HG02840 (cell line): ENCODE measurements around the gene INCA1.
"Not testable (repeated sequence)": the region's sequence is repeated elsewhere in the genome, so short reads cannot be mapped to it uniquely, and the experiment has no call there.

Experiments
- ATAC-seq: cut with Tn5 transposase; IDR thresholded peaks from one replicate; pipeline ENCODE4 v1.9.1; 2021; ENCODE audit warnings: mild to moderate bottlenecking, moderate library complexity, moderate number of reproducible peaks; ENCODE audit not compliant: unreplicated experiment, low FRiP score

INCA1 gene, protein sequence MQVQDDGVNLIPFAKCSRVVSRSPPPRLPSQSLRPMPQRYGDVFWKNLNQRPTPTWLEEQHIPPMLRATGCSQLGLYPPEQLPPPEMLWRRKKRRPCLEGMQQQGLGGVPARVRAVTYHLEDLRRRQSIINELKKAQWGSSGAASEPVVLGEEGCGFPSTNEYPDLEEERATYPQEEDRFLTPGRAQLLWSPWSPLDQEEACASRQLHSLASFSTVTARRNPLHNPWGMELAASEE

DNA sequence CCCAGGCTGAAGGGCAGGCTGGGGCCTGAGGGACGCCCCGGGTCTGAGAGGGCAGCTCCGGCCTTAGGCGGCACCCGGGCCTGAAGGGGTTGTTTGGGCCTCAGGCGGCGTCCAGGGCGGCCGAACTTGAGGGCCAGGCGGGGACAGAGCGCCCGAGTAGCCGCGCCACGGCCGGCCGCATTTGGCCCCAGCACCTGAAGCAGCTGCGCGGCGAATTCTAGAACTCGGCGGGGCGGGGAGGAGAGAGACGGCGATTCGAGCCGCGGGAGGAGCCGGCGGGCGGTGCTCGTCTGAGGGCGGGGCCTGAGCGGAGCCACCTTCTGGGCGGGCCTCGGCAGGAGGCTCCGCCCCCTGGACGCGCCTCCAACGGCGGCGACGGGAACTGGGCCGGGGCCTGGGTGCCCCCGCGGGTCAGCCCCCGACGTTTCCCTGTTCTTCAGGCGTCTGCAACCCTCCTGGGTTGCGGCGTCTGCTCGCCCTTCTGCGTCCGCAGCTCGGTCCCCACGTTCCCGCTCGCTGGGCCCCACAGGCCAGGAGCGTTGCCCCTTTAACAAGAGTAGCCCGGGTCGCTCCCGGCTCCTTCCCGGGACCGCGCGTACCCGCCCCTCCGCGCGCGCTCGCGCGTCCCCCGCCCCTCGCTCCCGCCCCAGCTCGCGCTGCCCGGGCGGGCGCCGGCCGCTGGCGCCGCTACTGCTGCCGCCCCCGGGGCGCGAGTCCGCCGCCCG is at the start of gene INCA1, which contains the start of gene KIF1C:
TSS of gene INCA1 (minus strand) at position 221 of the 725 bp plus-strand sequence. CDS start 3,085 bp downstream, outside the sequence.
TSS of gene KIF1C (plus strand) at position 649 of the 725 bp plus-strand sequence. CDS start 2,297 bp downstream, outside the sequence.
- peak; percentile 77 for ATAC-seq

GRCh38 chr17:5045496-5045895 is 48.2 kb upstream of the INCA1 start:
- ATAC-seq: no peak

GRCh38 chr17:5044630-5045029 is 47.3 kb upstream of the INCA1 start:
- ATAC-seq: no peak

GRCh38 chr17:5043524-5043923 is 46.2 kb upstream of the INCA1 start:
- ATAC-seq: no peak

DNA sequence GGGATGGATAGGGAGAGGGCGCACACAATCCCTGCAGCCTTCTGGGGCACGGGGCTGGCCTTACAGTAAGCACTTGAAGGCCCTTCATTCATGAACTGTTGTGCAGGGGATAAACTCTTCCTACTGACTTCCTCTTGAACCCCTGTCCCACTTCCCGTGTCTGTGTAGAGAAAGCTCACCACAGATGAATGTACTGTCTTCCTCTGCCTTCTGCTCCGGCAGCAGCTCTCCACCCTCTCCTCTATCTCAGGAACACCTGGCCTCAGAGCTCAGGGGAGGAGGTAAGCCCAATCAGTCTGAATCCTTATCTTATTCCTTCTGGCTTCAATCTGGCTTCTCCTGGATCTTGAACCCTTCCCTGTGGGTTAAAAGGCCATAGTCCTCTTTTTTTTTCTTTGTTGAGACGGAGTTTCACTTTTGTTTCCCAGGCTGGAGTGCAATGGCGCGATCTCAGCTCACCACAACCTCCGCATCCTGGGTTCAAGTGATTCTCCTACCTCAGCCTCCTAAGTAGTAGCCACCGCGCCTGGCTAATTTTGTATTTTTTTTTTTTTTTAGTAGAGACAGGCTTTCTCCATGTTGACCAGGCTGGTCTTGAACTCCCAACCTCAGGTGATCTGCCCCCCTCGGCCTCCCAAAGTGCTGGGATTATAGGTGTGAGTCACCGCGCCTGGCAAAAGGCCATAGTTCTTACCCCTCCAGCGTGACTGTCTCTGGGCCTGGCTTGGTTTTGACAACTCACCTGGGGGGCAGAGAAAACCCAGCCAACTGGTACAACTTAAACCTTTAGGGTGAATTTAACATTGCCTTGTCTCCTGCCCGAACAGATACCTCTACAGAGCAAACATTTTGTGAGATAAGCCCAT is 45.1 kb upstream of the INCA1 start:
- ATAC-seq: no peak

- ATAC-seq: no peak
Measured at GRCh38 chr17:5035315-5035714, 38.0 kb upstream of the INCA1 start, which contains the start of gene SLC52A1. Gene SLC52A1, minus strand, starts transcription at chr17:5035426. Its CDS starts 820 bp downstream, at chr17:5034606.

- no peak for ATAC-seq
Measured at GRCh38 chr17:5034651-5035050, 37.3 kb upstream of the INCA1 start.

DNA sequence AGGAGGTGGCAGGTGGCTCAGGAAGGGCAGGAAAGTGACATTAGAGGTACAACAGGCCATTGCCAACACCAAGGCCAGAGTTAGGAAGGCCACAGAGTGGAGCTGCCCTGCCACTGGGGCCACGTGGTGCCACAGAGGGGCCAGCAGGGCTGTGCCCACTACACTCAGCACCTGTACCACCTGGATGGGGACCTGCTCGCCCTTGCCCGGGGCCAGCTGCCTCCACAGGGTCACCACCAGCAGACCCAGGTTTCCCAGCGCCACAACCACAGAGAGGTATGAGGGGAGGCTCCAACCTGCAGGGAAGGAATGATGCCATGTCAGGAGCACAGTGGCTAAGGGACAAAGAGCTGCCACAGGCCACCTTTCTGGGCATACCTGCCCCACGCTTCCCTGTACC is 36.7 kb upstream of the INCA1 start:
- no peak for ATAC-seq

GRCh38 chr17:5033352-5034015 is 36.2 kb upstream of the INCA1 start:
- no peak for ATAC-seq

- ATAC-seq: no peak
Measured at GRCh38 chr17:5032865-5033264, 35.5 kb upstream of the INCA1 start.

GRCh38 chr17:5031365-5032082 is 34.2 kb upstream of the INCA1 start:
- ATAC-seq: peak; percentile 50

- ATAC-seq: not testable (repeated sequence)
Measured at GRCh38 chr17:5030168-5030567, 32.8 kb upstream of the INCA1 start.

DNA sequence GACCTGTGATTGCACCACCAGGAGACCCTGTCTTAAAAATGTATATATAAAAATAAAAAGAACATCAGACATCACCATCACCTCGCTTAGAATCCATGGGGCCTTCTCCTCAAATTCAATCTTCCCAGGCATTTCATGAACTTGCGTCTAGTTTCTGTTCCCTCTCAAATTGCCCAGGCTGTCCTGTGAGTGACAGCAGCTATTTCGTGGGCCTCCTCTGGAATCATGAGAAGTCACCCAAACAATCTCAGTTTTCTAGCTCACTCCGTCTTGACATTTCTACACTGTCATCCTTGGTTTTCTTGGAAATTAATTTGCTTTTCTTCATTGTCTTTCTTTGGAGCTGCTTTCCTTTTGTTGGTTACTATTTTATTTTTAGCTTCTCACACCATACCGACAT is 30.6 kb upstream of the INCA1 start:
- no peak for ATAC-seq

GRCh38 chr17:5027299-5027698 is 30.0 kb upstream of the INCA1 start:
- no peak for ATAC-seq

DNA sequence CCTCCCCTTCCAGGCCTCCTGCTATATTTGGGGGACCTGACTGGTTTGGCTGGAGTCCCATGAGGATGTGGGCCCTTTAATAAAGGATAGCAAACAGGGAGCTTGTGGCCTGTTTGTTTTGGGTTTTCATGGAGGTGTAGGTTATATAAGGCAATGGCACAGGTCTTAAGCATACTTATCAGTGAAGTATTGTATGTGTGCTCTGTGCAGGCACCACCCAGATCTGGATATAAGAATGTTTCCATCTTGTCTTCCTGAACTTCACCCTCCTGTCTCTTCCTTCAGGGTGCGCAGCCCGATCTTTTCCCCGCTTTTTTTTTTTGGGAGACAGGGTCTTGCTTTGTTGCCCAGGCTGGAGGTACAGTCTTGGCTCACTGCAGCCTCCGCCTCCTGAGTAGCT is 27.3 kb upstream of the INCA1 start:
- ATAC-seq: no peak

DNA sequence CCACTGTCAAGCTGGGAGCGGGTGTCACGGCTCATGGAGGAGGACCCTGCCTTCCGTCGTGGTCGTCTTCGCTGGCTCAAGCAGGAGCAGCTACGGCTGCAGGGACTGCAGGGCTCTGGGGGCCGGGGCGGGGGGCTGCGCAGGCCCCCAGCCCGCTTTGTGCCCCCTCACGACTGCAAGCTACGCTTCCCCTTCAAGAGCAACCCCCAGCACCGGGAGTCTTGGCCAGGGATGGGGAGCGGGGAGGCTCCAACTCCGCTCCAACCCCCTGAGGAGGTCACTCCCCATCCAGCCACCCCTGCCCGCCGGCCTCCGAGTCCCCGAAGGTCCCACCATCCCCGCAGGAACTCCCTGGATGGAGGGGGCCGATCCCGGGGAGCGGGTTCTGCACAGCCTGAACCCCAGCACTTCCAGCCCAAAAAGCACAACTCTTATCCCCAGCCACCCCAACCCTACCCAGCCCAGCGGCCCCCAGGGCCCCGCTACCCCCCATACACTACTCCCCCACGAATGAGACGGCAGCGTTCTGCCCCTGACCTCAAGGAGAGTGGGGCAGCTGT is 26.3 kb upstream of the INCA1 start:
- ATAC-seq: no peak

GRCh38 chr17:5022171-5022711 is 24.9 kb upstream of the INCA1 start:
- ATAC-seq: no peak

- no peak for ATAC-seq
Measured at GRCh38 chr17:5020502-5021023, 23.2 kb upstream of the INCA1 start.

GRCh38 chr17:5019475-5019956 is 22.2 kb upstream of the INCA1 start:
- no peak for ATAC-seq
